Measurements from ENCODE around the gene SLC16A8.
A peak's percentile ranks its signal among the peaks of the same experiment; 100 is the strongest.

Gene SLC16A8

DNA sequence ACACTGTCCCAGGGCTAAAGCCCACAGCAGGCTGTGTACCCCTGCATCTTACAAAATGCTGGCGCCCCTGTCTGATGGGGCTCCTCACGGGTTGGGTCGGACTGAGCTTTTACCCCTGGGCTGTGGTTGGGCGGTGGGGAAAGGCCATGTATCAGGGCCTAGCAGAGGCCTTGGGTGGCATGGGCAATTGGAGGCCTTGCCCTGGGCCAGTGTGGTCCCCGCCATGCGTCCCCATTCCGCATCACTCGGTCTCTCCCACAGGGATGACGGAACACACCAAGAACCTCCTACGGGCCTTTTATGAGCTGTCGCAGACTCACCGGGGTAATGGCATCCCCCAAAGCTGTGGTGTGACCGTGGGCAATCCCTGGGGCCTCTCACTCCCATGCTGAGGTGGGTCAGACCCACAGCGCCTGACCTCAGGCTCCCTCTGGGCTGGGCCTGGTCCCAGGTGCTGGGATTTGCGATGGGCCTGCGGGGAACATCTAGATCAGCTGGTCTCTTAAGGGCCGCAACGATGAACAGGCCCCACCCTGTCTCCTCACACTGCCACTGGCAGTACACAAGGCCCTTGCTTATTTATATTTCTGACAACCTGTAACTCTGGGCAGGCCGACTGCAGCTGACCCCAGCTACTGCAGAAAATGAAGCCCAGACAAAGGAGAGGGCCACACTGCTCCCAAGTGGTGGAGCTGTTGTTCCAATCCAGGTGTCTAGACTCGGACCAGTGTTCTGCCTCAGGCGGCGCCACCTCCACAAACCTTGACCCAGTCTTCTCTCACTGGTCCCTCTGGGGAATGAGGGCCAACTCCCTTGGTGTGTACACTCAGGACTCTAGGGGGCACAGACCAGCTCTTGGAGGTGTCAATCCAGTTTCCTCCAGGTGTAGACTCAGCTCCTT, 12.3 kb downstream of the SLC16A8 start:
- no peak for DNase-seq

DNA sequence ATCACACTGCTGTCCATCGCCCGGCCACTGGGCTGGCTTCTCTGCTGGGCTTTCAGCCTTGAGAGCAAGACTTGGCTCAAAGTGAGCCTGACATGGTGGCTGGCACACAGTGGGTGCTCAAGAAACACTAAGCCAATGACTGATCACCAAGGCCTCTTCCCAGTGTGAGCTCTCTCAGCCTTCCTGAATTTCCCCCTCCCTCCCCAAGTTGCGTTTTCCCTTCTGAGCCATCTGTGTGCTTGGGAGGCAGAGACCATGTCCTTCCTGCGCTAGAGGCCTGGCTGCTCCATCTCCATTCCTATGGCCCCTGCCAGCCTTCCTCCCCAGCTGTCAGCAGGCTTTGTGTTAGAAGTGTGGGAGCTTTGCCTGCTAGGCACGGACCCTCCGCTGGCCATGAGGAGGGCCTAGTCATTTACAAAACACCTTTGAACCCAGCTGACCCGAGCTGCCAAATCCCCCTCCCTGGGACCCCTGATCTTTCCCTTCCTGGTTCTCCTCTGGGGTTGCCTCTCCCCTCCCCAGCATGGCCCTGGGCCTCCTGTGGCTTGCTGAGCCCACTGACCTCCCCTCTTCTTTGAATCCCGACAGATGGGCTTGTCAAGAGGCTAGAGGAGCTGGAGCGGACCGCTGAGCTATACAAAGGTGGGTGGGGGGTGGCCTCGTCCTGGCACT, 13.6 kb downstream of the SLC16A8 start:
- no peak for DNase-seq

DNA sequence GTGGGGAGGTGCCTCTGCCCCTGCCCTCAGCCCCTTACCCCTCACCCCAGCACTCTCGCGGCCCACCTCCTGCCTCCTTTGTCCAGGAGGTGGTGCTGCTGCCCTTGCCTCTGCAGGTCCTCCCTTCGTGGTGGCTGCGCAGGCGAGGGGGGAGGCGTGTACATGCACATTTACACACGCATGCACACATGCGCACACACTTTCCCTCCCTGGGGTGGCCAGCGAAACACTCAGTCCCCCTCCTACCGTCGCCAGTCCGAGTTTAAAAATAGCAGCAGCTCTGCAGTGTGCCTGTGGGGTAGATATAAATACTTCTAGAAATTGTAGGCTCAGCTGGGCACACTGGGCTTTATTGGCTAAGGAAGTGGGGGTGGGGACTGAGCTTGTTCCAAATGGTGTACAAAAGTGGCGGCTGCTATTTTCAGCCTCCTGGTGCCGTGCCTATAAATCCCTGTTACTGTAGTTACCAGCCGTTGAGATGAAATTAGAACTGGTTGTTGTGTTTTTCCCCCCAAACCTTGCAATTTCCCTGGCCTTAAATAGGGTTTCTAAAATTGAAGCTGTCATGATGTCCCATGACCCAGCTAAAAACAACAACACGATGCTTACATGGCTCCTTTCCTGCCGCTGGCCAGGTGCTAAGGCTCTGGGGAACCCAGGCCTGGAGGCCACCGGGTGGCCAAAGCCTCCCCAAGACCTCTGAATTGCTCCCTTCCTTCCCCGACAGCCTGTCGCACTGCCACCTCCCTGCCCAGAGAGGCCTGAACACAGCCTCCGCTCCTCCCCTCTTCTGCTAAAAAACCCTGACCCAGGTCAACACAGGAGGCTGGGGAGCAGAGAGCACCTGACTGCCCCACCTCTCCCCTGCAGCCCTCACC, 14.4 kb downstream of the SLC16A8 start:
- no peak for DNase-seq

DNA sequence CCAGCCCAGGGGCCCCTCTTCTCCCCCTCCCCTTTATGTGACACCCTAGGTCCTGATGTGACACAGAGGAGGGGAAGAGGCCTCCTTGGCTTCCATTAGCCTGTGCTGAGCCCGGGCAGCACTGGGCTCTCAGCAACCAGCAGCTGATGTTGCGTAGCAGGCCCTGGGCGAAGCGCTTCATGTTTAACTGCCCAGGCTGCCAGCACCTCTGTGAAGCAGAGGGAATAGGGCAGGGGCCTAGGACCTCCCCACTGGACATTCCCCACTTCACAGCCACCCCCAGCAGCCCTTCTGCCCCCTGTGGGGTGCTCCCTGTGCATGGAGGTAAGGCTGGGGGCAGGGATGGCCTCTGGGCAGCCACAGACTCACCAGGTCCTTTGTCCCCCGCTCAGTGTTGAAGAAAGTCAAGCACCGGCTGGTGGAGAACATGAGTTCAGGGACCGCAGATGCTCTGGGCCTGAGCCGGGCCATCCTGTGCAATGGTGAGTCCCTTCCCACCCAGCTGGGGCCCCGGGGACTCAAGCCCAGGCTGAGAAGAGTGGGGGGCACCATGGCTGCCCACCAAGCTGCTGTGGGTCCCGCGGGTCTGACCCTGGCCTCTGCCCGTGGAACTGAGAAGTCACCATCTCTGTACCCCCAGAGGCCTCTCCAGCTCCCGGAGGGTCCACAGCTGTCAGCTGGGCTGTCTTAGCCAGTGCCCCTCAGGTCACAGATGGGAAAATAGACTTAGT, 15.2 kb downstream of the SLC16A8 start:
- no peak for DNase-seq

DNA sequence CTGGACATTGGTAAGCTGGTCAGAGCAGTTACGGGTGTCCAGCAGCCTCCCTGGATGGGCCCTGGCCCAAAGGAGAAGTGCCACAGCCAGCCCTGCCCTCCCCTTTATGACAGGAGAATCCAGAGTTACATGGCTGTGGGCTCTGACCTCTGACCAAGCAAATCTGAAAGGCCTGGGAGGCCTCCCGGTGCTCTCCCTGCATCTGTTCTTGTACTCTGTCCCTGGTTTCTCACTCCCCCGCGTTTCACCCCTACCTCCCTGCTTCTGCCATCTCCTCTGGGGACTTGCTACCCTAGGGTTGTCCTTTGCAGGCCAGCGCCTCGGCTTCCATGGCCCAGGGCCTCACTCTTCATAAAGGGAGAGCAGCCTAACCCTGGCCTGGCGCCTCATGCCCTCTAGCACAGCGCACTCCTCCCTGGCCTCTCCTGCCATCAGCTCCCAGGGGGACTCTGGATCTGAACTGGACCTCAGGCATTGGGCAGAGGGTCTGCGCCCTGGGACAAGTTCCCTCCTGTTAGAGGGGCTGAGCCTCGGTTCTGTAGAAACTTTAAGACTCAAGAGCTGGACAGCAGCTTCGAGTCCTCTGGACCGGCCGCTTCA, 16.1 kb downstream of the SLC16A8 start:
- no peak for DNase-seq

DNA sequence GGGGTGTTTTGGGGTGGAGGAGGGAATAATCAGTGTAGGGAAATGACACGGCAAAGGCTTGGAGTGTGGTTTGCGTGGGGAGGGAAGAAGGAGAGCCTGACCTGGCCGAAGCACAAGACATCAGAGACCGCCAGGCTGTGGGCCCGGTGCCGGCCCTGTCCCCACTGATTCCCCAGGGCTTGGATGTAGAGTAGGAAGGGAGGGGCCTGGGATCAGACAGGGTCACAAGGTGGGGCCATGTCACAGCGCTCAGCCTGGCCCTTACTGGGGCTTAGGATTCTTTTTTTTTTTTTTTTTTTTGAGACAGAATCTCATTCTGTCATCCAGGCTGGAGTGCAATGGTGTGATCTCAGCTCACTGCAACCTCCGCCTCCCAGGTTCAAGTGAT, 17.0 kb downstream of the SLC16A8 start:
- no peak for DNase-seq

DNA sequence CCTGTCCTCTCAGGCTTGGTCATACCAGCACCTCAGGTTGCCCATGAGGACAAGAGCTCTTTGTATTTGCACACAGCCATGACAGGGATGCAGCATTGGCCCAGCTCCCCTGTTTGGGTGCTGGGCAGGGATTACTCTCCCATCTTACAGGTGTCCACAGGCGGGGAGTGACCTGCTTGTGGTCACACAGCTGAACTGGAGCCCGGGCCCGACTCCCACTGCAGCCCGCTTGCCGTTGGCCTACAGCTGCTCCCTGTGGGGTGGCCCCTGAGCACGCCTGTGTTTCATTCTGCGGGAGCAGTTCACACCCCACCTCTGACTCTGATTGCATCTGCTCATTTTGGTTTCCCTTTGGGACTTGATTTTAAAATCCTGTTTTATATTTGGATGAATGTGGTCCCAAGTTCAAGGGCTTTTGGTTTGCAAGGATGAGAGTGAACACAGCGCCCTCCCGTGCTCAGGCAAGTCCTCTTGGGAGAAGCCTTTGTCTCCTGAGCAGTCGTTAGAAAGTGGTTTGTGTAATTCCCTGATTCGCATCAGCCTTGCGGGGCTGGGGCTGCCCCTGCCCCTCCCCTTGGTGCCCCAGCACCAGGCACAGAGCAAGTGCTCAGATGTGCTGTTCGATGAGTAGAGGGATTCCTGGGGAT, 17.5 kb downstream of the SLC16A8 start:
- DNase-seq, result no peak

DNA sequence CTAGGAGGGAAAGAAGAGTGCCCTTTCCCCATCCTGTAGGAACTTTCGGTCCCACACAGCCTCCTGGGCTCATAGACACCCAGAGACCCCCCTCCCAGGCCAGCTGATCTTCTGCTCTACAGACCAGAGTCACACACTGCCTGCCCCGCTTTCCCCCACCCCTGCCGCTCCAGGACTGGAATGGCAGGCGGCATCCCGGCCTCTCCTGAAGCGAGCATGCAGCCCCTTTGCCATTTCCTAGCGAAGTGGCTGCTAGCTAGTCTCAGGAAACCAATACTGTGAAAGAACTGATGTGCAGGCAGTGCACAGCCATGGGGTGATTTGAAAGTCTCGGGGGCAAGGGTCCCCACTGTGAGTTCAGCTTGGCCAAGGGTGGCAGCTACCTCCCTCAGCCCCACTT, 18.4 kb downstream of the SLC16A8 start:
- no peak for DNase-seq

DNA sequence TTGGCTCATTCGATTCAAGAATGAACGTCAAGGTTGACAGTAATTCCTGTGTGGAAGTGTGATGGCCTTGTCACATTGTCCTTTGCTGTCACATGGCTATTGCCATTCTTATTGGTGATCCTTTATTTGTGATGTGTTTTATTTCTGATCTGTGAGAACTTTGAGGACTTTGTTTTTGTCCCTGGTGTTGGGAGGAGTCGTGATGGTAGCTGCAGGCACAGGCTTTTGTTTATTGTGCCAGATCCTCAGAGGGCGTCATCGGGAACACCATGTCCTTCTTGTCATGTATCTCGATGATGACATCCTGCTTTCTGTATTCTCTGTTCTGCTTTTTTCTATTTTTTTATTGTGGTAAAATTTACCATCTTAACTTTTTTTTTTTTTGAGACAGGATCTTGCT, 21.2 kb downstream of the SLC16A8 start:
- DNase-seq, result no peak

DNA sequence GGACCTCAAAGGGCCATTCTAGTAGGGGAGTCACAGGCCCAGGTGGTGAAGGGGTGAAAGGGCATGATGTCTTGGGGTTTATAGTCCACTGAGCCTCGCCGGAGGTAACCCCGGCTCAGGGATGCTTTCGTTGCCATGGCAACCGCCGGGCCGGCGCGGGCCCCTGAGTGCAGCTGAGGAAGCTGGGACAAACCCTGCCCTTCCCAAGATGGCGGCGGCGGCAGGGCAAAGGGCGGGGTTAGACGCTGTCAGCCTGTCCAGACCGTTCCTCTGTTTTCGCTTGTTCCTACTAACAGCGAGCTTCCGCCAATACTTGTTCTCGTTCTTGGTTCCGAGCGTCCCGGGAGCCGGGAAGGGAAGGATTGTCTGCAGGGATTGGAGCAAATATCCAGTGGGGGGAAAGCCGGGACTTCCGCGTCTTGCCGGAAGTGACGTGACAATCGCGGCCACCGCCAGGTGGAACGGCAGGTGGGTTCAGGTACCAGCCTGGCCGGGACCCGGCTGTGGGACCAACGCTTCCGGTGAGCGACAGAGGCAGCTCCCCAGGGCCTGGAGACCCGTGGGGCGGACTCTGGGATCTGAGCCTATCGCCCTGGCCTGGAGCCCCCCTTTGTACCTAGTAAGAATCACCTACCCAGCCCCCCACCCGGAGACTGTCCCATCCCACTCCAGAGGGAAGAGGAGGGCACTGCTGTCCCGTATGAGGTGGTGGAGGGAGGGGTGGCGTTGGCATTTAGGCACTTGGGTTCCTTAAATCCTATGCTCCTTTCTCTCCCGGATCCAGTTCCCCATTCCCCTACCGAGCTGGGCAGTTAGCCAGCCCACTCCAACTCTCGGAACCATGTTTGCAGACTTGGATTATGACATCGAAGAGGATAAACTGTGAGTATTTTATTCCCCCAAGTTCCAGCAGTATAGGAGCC, 26.8 kb downstream of the SLC16A8 start, which contains the start of gene PICK1:
TSS of gene PICK1 (plus strand) at position 436 of the 923 bp plus-strand sequence. CDS start at position 842, 406 bp downstream.
- peak; percentile 85 for DNase-seq

DNA sequence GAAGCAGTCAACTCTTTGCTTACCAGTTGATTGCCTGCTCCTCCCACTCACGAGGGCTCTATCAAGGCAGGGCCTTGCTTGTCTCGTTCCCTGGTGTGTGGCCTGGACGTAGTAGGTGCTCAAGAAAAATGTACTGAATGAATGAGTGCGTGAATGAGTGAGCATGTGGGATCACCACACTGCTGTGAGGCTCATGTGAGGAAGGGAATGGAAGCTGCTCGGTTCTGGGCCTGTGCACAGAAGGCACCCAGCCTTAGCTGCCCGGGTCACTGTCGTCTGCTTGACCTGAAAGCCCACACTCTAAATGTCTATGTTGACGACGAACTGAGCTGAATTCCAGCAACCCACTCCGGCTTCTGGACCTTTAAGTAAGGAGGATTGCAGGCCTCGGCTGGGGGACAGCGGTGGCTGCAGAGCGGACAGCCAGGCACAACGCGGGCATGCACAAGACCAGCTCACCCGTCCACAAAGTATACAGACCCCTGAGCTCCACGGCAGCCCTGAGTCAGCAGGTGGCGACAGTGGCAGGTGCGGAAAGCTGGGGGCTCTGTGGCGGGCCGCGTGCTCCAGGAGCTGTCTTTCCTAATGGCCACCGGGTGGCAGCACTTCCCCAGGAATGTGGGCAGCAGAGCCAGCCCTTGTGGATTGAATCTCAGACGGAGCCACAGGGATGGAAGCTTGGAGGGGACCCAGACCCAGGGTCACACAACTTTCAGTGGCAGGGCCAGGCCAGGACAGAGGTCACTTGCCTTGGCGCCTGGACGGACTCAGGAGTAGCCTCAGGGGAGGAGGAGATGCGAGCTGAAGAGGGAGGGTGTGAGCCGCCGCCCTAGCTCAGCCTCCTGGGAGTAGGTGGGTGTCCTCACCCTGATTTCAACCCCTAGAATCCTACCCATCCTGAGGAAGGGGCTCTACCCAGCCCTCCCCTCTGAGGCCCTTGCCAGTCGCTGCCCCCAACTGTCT, 31.8 kb downstream of the SLC16A8 start:
- peak; percentile 78 for DNase-seq

DNA sequence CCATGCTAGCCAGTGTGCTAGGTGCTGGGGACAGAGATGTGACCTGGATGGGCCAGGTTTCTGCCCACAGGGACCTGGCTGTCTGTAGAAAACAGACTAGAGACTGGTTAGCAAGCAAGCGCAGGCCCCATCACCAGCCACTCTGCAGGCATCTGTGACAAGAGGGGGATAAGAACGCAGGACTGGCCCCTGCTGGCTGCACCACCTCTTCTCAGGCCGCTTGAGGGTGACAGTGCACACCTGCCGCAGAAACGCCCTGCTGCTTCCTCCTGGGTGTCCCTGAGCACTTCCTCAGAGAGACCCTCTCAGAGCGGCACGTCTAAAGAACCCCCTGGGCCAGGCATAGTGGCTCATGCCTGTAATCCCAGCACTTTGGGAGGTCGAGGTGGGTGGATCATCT, 32.7 kb downstream of the SLC16A8 start:
- DNase-seq, result no peak

DNA sequence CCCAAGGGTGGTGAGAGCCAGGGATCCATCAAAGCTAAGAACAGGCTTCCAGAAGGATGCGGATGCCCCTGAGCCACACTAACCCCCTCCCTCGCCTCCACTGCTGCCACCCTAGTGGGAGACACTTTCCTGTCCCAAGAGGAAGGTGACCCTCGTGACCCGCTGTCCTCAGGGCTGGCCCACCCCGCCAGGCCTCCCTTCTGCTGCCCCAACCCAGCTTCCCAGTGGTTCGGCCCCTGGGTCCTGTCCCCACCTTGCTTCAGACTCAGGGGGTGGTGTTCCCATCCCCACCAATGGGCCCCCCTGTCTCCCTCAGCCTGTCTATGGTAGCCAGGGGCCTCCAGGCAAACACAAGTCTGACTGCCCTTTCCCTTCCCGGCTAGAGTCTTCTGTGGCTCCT, 33.3 kb downstream of the SLC16A8 start:
- DNase-seq, result no peak

DNA sequence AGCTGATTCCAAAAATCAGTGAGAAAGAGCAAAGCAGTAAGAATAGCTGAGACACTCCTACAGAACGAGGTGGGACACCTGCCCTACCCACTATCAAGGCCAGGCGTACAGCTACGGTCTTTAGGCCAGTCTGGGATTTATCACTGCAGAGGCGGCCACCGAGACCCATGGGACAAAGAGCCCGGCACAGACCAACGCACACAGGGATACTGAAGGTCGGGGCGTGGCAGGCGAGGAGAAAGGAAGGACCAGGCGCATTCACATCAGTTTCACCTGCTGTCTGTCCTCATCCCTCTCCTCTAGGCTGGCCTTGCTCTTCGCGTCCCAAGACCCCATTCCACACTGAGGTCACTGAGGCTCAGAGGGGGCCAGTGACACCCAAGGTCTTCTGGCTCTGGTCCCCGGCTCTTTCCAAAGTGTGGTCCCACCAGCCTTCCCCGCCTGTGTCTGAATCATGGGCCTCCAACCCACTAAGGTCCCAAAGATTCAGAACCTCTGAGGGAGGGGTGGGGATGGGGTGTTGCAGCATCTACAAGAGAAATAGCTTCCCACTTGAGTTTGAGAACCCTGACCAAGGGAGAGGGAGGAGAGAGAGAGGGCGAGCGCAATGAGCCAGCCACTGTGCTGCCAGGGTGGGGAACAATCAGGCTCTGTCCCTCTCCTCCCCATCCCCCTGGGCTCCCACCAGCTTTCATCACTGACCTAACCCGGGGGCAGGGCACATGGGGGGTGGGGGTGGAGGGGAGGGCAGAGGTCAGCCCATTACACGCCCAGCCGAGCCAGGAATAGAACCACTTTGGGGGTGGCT, 34.0 kb downstream of the SLC16A8 start:
- DNase-seq, result no peak

DNA sequence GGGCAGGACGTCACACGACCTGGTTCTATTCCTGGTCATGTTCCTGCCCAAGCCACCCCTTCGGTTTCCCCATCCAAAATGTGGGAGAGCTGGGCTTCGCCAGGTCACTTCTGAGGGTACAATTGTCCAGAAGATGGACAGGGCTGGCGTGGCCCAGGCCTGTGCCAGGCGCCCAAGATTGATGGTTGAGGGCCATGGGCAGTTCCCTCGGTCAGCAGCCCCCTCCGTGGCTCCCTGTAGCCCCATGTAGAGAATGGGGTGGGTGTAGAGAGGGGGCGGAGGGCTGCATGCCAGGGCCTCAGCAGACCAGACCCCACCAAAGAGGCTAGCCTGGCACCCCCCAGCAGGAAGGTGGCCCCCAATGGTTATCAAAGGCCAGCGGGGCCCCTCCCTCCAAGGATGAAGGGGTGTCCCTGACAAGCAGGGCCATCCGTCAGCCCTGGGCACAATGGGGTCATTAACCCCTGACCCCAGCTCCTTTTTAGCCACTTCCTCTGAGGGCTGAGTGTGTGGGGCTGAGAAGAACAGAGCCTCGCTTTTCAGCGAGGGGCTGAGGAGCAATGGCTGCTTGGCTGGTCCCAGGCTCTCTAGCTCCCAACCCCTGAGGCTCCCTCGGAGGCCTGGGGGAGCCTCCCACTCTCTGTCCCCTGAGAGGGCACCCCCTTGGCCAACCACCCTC, 37.8 kb downstream of the SLC16A8 start:
- DNase-seq, result no peak

DNA sequence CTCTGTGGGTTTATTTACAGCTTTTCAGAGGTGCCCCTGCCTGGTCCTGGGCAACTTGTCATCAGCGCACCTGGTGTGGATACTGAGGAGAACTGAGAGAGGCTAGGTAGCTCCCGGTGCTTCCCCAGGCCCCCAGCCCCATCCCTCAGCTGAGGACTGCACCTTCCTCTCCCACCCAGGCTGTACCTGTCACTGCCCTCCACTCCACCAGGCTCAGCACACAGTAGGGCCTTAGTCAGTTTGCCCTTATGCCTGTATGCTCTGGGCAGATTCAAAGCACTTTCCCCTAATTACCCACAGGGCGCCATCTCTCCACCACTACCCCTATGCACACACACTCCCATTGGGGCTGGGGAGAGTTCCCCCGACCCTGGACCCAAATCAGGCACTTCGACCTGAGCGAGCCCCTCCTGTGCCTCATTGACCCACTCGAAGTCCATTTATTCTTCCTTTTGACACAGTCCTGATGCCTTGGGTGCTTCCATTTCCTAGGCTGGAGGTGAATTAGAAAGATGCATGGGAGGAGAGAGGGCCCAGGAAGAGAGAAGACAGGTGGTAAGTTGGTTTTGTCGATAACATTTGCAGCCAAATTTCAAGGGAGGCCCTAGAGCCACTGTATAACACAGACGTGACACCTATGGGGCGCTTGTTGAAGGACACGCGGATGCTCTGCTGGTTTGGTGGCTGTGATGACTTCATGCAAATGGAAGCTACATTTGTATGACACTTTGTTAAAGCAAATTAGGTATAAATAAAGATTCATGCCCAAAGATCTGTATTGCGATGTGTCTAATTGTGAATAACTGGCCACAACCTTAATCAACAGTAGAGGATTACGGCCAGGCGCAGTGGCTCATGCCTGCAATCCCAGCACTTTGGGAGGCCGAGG, 40.6 kb downstream of the SLC16A8 start:
- DNase-seq, result no peak

DNA sequence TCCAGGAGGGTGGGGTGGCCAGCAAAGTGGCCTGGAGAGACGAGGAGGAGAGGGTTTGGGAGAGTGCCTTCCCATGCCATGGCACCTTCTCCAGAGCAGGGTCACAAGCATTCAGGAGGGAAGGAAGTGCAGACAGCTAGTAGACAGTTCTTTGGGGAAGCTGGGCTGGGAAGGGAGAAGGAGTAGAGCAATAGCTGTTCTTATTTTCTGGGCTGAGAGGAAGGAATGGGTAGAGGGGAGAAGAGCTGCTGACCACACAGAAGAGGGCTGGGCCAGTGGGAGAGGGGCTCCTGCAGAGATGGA, 41.5 kb downstream of the SLC16A8 start:
- DNase-seq, result no peak

Measured in activated CD4-positive, alpha-beta T cell treated with anti-CD3 and anti-CD28 coated beads, Interleukin-2, amount 50 U/mL, for 16 hours (primary cell).